Thymus (tissue), 11 donors: ENCODE measurements around the gene RNF135. TPM values are rescaled to one million over a fixed set of nuclear protein-coding genes. Genes with fewer than 3 reads are reported as not detected.

Source experiments
- DNase-seq, 9 donors: peaks; one replicate each; pipeline ENCODE4 v3.0.0-alpha.2; 2013; ENCODE audit warnings: low spot score in 9 of 9, low read depth in 6 of 9, missing footprints in 1 of 9
- H3K27ac ChIP-seq, 2 donors: one replicate each; pipeline ENCODE4 v1.5.1; 2013; ENCODE audit warnings: control low read depth in 1 of 2, low read depth in 1 of 2, low read length in 1 of 2, mild to moderate bottlenecking in 1 of 2, moderate library complexity in 1 of 2
- H3K27me3 ChIP-seq, 2 donors: one replicate each; pipeline ENCODE4 v1.5.1; 2013; ENCODE audit warnings: low read length in 1 of 2; ENCODE audit not compliant: control insufficient read depth in 2 of 2, insufficient read depth in 1 of 2
- H3K36me3 ChIP-seq, 2 donors: one replicate each; pipeline ENCODE4 v1.5.1; 2013; ENCODE audit warnings: low read length in 1 of 2, mild to moderate bottlenecking in 1 of 2, moderate library complexity in 1 of 2; ENCODE audit not compliant: control insufficient read depth in 2 of 2, insufficient read depth in 2 of 2
- H3K4me1 ChIP-seq, 2 donors: one replicate each; pipeline ENCODE4 v1.5.1; 2013; ENCODE audit warnings: low read length in 2 of 2; ENCODE audit not compliant: control insufficient read depth in 2 of 2, insufficient read depth in 2 of 2
- H3K4me3 ChIP-seq, 2 donors: one replicate each; pipeline ENCODE4 v1.5.1; 2013; ENCODE audit warnings: low read length in 2 of 2, control low read depth in 1 of 2, mild to moderate bottlenecking in 1 of 2
- H3K9me3 ChIP-seq, 2 donors: one replicate each; pipeline ENCODE4 v1.5.1; 2013; ENCODE audit warnings: low read length in 1 of 2, mild to moderate bottlenecking in 1 of 2; ENCODE audit not compliant: control insufficient read depth in 2 of 2, insufficient read depth in 1 of 2
- WGBS: extraction: QIAGEN DNeasy Blood & Tissue Kit; methylation state at CpG from one replicate; pipeline ENCODE4 v1.1.7; 2013; 5-methylcytosine and 5-hydroxymethylcytosine counted together
- polyA plus RNA-seq: library from polyadenylated mRNA; stranded (reverse); fragments of 200-250 nt; gene quantifications from one replicate; pipeline ENCODE4 v1.2.3, GENCODE V29; 2013
- total RNA-seq: library from RNA; stranded (reverse); fragments of 120-200 nt; gene quantifications from one replicate; pipeline ENCODE4 v1.2.4, GENCODE V29; 2013
- donor health status: healthy.

Gene RNF135
- total and polyA plus RNA-seq, 2 donors = 6.7 to 19.2 TPM

- Histone ChIP-seq H3K4me1 (no peaks in the 10 kb centered on the region), H3K9me3 (no peaks in the 10 kb centered on the region), H3K27me3 (no peaks in the 10 kb centered on the region), H3K27ac (no peak overlapping the region), H3K4me3 (no peak overlapping the region), H3K36me3 (peaks cover 0 to 3% of the 10 kb centered on the region in 2 donors)
- 98% methylated on average over 3 of the region's 3 CpGs for WGBS
- DNase-seq = no peak
Observed at GRCh38 chr17:30992551-30992950, 21.7 kb downstream of the RNF135 start.

GRCh38 chr17:30995347-30995746 lies 24.5 kb downstream of the RNF135 start:
- Histone ChIP-seq H3K9me3 (no peaks in the 10 kb centered on the region), H3K27me3 (no peaks in the 10 kb centered on the region), H3K4me1 (no peaks in the 10 kb centered on the region), H3K27ac (no peak overlapping the region), H3K4me3 (no peak overlapping the region), H3K36me3 (peaks cover 0 to 4% of the 10 kb centered on the region in 2 donors)
- DNase-seq = no peak
- WGBS = 96% methylated on average over 3 of the region's 3 CpGs

GRCh38 chr17:30996486-30996885 lies 25.6 kb downstream of the RNF135 start:
- Histone ChIP-seq H3K4me3 (no peak overlapping the region), H3K27me3 (no peaks in the 10 kb centered on the region), H3K36me3 (peaks cover 0 to 4% of the 10 kb centered on the region in 2 donors), H3K4me1 (no peaks in the 10 kb centered on the region), H3K9me3 (no peaks in the 10 kb centered on the region), H3K27ac (no peak overlapping the region)
- peak in 1 of 9 donors; percentile 9 for DNase-seq
- WGBS = 94% methylated on average over 3 of the region's 3 CpGs

- over 99% methylated on average over 6 of the region's 6 CpGs for WGBS
- Histone ChIP-seq H3K27ac (no peak overlapping the region), H3K9me3 (no peaks in the 10 kb centered on the region), H3K27me3 (no peaks in the 10 kb centered on the region), H3K4me1 (no peaks in the 10 kb centered on the region), H3K4me3 (no peak overlapping the region), H3K36me3 (peaks cover 0 to 4% of the 10 kb centered on the region in 2 donors)
- DNase-seq = no peak
Observed at GRCh38 chr17:30997270-30997669, 26.4 kb downstream of the RNF135 start.

- no peaks in the 10 kb centered on the region for H3K27me3 ChIP-seq
- H3K9me3 ChIP-seq = no peaks in the 10 kb centered on the region
- WGBS = 98% methylated on average over 5 of the region's 5 CpGs
- peaks cover 0 to 4% of the 10 kb centered on the region in 2 donors for H3K36me3 ChIP-seq
- H3K4me3 ChIP-seq = no peak overlapping the region
- DNase-seq = no peak
- H3K27ac ChIP-seq = no peak overlapping the region
- no peaks in the 10 kb centered on the region for H3K4me1 ChIP-seq
Observed at GRCh38 chr17:30997842-30998241, 27.0 kb downstream of the RNF135 start.

GRCh38 chr17:31002047-31002446 lies 31.2 kb downstream of the RNF135 start:
- Histone ChIP-seq H3K4me3 (no peak overlapping the region), H3K9me3 (no peaks in the 10 kb centered on the region), H3K27me3 (peaks cover 0 to 2% of the 10 kb centered on the region in 2 donors), H3K4me1 (no peaks in the 10 kb centered on the region), H3K27ac (no peak overlapping the region), H3K36me3 (peaks cover 0 to 4% of the 10 kb centered on the region in 2 donors)
- no peak for DNase-seq
- WGBS = 95% methylated on average over 7 of the region's 7 CpGs

GRCh38 chr17:31003225-31003866 lies 32.5 kb downstream of the RNF135 start:
- WGBS = 96% methylated on average over 5 of the region's 5 CpGs
- no peak for DNase-seq
- Histone ChIP-seq H3K27ac (no peak overlapping the region), H3K27me3 (peaks cover 2 to 11% of the 10 kb centered on the region in 2 donors), H3K9me3 (no peaks in the 10 kb centered on the region), H3K4me3 (no peak overlapping the region), H3K4me1 (peaks cover 0 to 2% of the 10 kb centered on the region in 2 donors), H3K36me3 (no peaks in the 10 kb centered on the region)

GRCh38 chr17:31004160-31004559 lies 33.3 kb downstream of the RNF135 start:
- 93% methylated on average over 2 of the region's 2 CpGs for WGBS
- no peaks in the 10 kb centered on the region for H3K36me3 ChIP-seq
- no peak overlapping the region for H3K27ac ChIP-seq
- H3K27me3 ChIP-seq = peaks cover 5 to 19% of the 10 kb centered on the region in 2 donors
- no peak overlapping the region for H3K4me3 ChIP-seq
- no peaks in the 10 kb centered on the region for H3K9me3 ChIP-seq
- DNase-seq = no peak
- peaks cover 7% of the 10 kb centered on the region in 2 donors for H3K4me1 ChIP-seq

- no peaks in the 10 kb centered on the region for H3K9me3 ChIP-seq
- H3K36me3 ChIP-seq = no peaks in the 10 kb centered on the region
- H3K4me1 ChIP-seq = peaks cover 7 to 8% of the 10 kb centered on the region in 2 donors
- H3K27me3 ChIP-seq = peaks cover 5 to 20% of the 10 kb centered on the region in 2 donors
- H3K27ac ChIP-seq = no peak overlapping the region
- H3K4me3 ChIP-seq = peak overlapping the region; percentile 45 to 64
- no peak for DNase-seq
- WGBS = 69% methylated on average over 9 of the region's 9 CpGs
Observed at GRCh38 chr17:31007695-31008373, 37.0 kb downstream of the RNF135 start.
